Neural progenitor cell (in vitro differentiated cells): ENCODE data around the gene CTF1. TPM values are rescaled to one million over a fixed set of nuclear protein-coding genes. Genes with fewer than 3 reads are reported as not detected.

ENCODE experiments used
- DNase-seq: peaks from one replicate; pipeline ENCODE4 v3.0.0-alpha.2; 2016; ENCODE audit warnings: low spot score
- H2AFZ ChIP-seq: fragments of 200-600 bp; sonication (generic); replicated peaks from 2 replicates; pipeline ENCODE4 v1.6.1; 2016; ENCODE audit warnings: antibody characterized with exemption
- H3F3A ChIP-seq: fragments of 200-600 bp; sonication (generic); 2 replicates; pipeline ENCODE4 v1.6.1; 2016; ENCODE audit warnings: antibody characterized with exemption, low read depth
- H3K27ac ChIP-seq: fragments of 200-600 bp; sonication (generic); 2 replicates; pipeline ENCODE4 v1.5.1; 2016; ENCODE audit warnings: mild to moderate bottlenecking
- H3K27me3 ChIP-seq: fragments of 200-600 bp; sonication (generic); 2 replicates; pipeline ENCODE4 v1.6.1; 2016; ENCODE audit warnings: mild to moderate bottlenecking, moderate library complexity
- H3K36me3 ChIP-seq: fragments of 200-600 bp; sonication (generic); 2 replicates; pipeline ENCODE4 v1.5.1; 2016
- H3K4me1 ChIP-seq: fragments of 200-600 bp; sonication (generic); 2 replicates; pipeline ENCODE4 v1.6.1; 2016; ENCODE audit warnings: mixed run types
- H3K4me2 ChIP-seq: fragments of 200-600 bp; sonication (generic); 2 replicates; pipeline ENCODE4 v1.6.1; 2016
- H3K4me3 ChIP-seq: fragments of 200-600 bp; sonication (generic); 2 replicates; pipeline ENCODE4 v1.5.1; 2016
- H3K79me2 ChIP-seq: fragments of 200-600 bp; sonication (generic); 2 replicates; pipeline ENCODE4 v1.6.1; 2016; ENCODE audit warnings: low read depth
- H3K9ac ChIP-seq: fragments of 200-600 bp; sonication (generic); 2 replicates; pipeline ENCODE4 v1.6.1; 2016
- H3K9me3 ChIP-seq: fragments of 200-600 bp; sonication (generic); 2 replicates; pipeline ENCODE4 v1.5.1; 2016; ENCODE audit warnings: low read depth
- H4K20me1 ChIP-seq: fragments of 200-600 bp; sonication (generic); 2 replicates; pipeline ENCODE4 v1.6.1; 2016; ENCODE audit warnings: low read depth
- H3K27ac Mint-ChIP-seq: 3 replicates; pipeline ENCODE4 v1.8.0; 2021; ENCODE audit warnings: mixed read lengths
- H3K27me3 Mint-ChIP-seq: 2 replicates; pipeline ENCODE4 v1.8.0; 2022; ENCODE audit warnings: low read depth, mild to moderate bottlenecking, inconsistent platforms, moderate library complexity, mixed read lengths; ENCODE audit not compliant: insufficient read depth
- H3K36me3 Mint-ChIP-seq: 3 replicates; pipeline ENCODE4 v1.8.0; 2021; ENCODE audit warnings: mixed read lengths
- H3K4me1 Mint-ChIP-seq: 3 replicates; pipeline ENCODE4 v1.8.0; 2021; ENCODE audit warnings: mixed read lengths
- H3K4me3 Mint-ChIP-seq: 3 replicates; pipeline ENCODE4 v1.8.0; 2021; ENCODE audit warnings: mild to moderate bottlenecking, moderate library complexity, mixed read lengths
- H3K9me3 Mint-ChIP-seq: 3 replicates; pipeline ENCODE4 v1.8.0; 2020; ENCODE audit warnings: mixed read lengths
- CTCF ChIP-seq: fragments of 200-600 bp; sonication (generic); IDR thresholded peaks from 2 replicates; pipeline ENCODE4 v1.5.1; 2017; ENCODE audit warnings: antibody characterized with exemption, mild to moderate bottlenecking
- EZH2 ChIP-seq: fragments of 200-600 bp; sonication (generic); IDR thresholded peaks from 2 replicates; pipeline ENCODE4 v1.6.1; 2017; ENCODE audit warnings: antibody characterized with exemption, mild to moderate bottlenecking, moderate library complexity
- EZH2phosphoT487 ChIP-seq: fragments of 200-600 bp; sonication (generic); IDR thresholded peaks from 2 replicates; pipeline ENCODE4 v1.6.1; 2017; ENCODE audit warnings: antibody characterized with exemption
- total RNA-seq: library from RNA; depleted of rRNA; stranded (reverse); fragments of >200 nt; gene quantifications from 2 replicates; pipeline ENCODE4 v1.2.3, GENCODE V29; 2015; ENCODE audit warnings: low replicate concordance

CTF1 gene
- total RNA-seq, 1 donor from 2014 or later, result 0.39 TPM

GRCh38 chr16:30876867-30877266 lies 19.5 kb upstream of the CTF1 start:
- H3K27ac ChIP-seq, result no peak overlapping the region
- peaks cover 30% of the 10 kb centered on the region for H3K79me2 ChIP-seq
- H3K27me3 ChIP-seq, result no peaks in the 10 kb centered on the region
- peak overlapping the region; percentile 100 for H3K27ac Mint-ChIP-seq
- peak overlapping the region; percentile 85 for H3K9ac ChIP-seq
- H3K36me3 Mint-ChIP-seq, result peaks cover 10% of the 10 kb centered on the region
- H3K4me3 ChIP-seq, result peak overlapping the region; percentile 85
- TF ChIP-seq EZH2phosphoT487 (no peak), CTCF (no peak), EZH2 (no peak)
- H3K36me3 ChIP-seq, result no peaks in the 10 kb centered on the region
- peak overlapping the region; percentile 96 for H3K4me3 Mint-ChIP-seq
- H4K20me1 ChIP-seq, result no peaks in the 10 kb centered on the region
- peaks cover 7% of the 10 kb centered on the region for H3K27me3 Mint-ChIP-seq
- H3F3A ChIP-seq, result peaks cover 23% of the 10 kb centered on the region
- H2AFZ ChIP-seq, result no peak overlapping the region
- H3K4me2 ChIP-seq, result peak overlapping the region; percentile 95
- peak; percentile 38 for DNase-seq
- no peaks in the 10 kb centered on the region for H3K9me3 Mint-ChIP-seq
- no peaks in the 10 kb centered on the region for H3K9me3 ChIP-seq
- peaks cover 33% of the 10 kb centered on the region for H3K4me1 Mint-ChIP-seq
- H3K4me1 ChIP-seq, result peaks cover 12% of the 10 kb centered on the region

- H3K27ac ChIP-seq, result no peak overlapping the region
- H3K27ac Mint-ChIP-seq, result peak overlapping the region; percentile 88
- TF ChIP-seq EZH2phosphoT487, result no peak
- no peak for TF ChIP-seq CTCF
- TF ChIP-seq EZH2, result no peak
Observed at GRCh38 chr16:30882429-30883310, 13.7 kb upstream of the CTF1 start.

GRCh38 chr16:30884760-30885159 lies 11.7 kb upstream of the CTF1 start:
- H3K27ac ChIP-seq, result no peak overlapping the region
- Mint-ChIP-seq H3K27me3 (peaks cover 4% of the 10 kb centered on the region), H3K36me3 (peaks cover 19% of the 10 kb centered on the region), H3K9me3 (no peaks in the 10 kb centered on the region), H3K4me1 (peaks cover 21% of the 10 kb centered on the region), H3K4me3 (no peak overlapping the region), H3K27ac (no peak overlapping the region)
- TF ChIP-seq EZH2, result no peak
- TF ChIP-seq CTCF, result no peak
- TF ChIP-seq EZH2phosphoT487, result no peak
- H3F3A ChIP-seq, result no peaks in the 10 kb centered on the region
- H3K4me2 ChIP-seq, result no peak overlapping the region
- no peaks in the 10 kb centered on the region for H3K79me2 ChIP-seq
- no peak for DNase-seq
- H3K27me3 ChIP-seq, result no peaks in the 10 kb centered on the region
- H3K9me3 ChIP-seq, result no peaks in the 10 kb centered on the region
- H3K4me1 ChIP-seq, result no peaks in the 10 kb centered on the region
- H2AFZ ChIP-seq, result no peak overlapping the region
- H3K9ac ChIP-seq, result no peak overlapping the region
- peaks cover 2% of the 10 kb centered on the region for H4K20me1 ChIP-seq
- H3K4me3 ChIP-seq, result no peak overlapping the region
- H3K36me3 ChIP-seq, result no peaks in the 10 kb centered on the region

More at GRCh38 chr16:30882429-30883310, 13.7 kb upstream of the CTF1 start:
- Histone ChIP-seq H3K36me3 (no peaks in the 10 kb centered on the region), H3K4me1 (no peaks in the 10 kb centered on the region), H3K4me2 (no peak overlapping the region), H3K4me3 (no peak overlapping the region), H4K20me1 (no peaks in the 10 kb centered on the region), H3K27me3 (no peaks in the 10 kb centered on the region), H3K9me3 (no peaks in the 10 kb centered on the region), H3K9ac (no peak overlapping the region), H2AFZ (no peak overlapping the region), H3F3A (no peaks in the 10 kb centered on the region), H3K79me2 (peaks cover 4% of the 10 kb centered on the region)
- Mint-ChIP-seq H3K27me3 (peaks cover 9% of the 10 kb centered on the region), H3K4me3 (peak overlapping the region; percentile 71), H3K4me1 (peaks cover 23% of the 10 kb centered on the region), H3K36me3 (peaks cover 15% of the 10 kb centered on the region), H3K9me3 (no peaks in the 10 kb centered on the region)
- DNase-seq, result no peak
